Measurements from ENCODE around the gene CAB39.

CAB39 gene

GRCh38 chr2:230787101-230787500 is 74.5 kb downstream of the CAB39 start:
- TF ChIP-seq, protein P1, sequence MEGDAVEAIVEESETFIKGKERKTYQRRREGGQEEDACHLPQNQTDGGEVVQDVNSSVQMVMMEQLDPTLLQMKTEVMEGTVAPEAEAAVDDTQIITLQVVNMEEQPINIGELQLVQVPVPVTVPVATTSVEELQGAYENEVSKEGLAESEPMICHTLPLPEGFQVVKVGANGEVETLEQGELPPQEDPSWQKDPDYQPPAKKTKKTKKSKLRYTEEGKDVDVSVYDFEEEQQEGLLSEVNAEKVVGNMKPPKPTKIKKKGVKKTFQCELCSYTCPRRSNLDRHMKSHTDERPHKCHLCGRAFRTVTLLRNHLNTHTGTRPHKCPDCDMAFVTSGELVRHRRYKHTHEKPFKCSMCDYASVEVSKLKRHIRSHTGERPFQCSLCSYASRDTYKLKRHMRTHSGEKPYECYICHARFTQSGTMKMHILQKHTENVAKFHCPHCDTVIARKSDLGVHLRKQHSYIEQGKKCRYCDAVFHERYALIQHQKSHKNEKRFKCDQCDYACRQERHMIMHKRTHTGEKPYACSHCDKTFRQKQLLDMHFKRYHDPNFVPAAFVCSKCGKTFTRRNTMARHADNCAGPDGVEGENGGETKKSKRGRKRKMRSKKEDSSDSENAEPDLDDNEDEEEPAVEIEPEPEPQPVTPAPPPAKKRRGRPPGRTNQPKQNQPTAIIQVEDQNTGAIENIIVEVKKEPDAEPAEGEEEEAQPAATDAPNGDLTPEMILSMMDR (IDR thresholded peaks at IDR 0.05): no peak
- H3K27ac ChIP-seq: no peak overlapping the region
- H3K4me3 ChIP-seq: no peak overlapping the region
- no peak for DNase-seq (ENCODE audit: low spot score)

DNA sequence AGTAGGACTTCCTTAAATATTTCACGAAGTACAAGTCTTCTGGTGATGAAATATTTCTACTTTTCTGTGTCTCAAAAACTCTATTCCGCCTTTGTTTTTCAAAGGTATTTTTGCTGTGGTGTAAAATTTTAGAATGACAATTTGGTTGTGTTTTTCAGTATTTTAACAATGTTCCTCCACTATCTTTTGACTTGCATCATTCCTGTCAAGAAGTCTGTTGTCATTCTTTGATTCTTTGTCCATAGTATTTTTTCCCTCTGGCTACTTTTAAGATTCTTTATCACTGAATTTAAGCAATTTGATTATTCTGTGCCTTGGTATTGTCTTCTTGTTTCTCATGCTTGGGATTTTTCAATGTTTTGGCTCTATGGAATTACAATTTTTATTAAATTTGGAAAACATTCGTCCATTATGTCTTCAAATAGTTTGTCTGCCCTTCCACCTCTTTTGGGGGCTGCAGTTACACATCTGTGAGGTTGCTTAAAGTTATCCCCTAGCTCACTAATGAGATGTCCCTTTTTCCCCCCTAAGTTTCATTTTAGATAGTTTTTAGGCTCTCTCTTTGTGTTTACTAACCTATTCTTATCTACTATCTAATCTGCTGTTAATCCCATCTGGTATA is 76.0 kb downstream of the CAB39 start:
- Histone ChIP-seq H3K4me3 (no peak overlapping the region), H3K27ac (no peak overlapping the region)
- TF ChIP-seq, protein P1 (IDR thresholded peaks at IDR 0.05): no peak
- no peak for DNase-seq (ENCODE audit: low spot score)

DNA sequence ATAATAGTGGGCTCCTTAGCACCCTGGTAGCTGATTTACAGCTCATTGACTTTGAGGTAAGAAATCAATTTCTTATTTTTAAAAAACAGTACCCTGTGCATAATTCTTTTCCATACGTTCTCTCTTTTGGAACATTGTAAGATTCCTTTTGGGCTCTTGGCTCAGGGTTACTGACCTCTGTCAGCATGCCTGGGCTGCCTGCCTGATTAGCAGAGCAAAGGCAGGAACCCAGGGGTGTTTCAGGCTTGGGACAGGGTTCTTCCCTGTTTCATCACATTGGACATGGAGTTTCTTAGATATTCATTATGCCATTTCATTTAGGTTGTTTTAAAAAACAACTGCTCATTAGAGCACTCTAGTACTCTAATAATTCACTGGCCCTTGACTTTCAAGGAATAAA is 78.3 kb downstream of the CAB39 start:
- no peak overlapping the region for H3K4me3 ChIP-seq
- TF ChIP-seq, protein P1 (IDR thresholded peaks at IDR 0.05): no peak
- H3K27ac ChIP-seq: no peak overlapping the region
- no peak for DNase-seq (ENCODE audit: low spot score)

DNA sequence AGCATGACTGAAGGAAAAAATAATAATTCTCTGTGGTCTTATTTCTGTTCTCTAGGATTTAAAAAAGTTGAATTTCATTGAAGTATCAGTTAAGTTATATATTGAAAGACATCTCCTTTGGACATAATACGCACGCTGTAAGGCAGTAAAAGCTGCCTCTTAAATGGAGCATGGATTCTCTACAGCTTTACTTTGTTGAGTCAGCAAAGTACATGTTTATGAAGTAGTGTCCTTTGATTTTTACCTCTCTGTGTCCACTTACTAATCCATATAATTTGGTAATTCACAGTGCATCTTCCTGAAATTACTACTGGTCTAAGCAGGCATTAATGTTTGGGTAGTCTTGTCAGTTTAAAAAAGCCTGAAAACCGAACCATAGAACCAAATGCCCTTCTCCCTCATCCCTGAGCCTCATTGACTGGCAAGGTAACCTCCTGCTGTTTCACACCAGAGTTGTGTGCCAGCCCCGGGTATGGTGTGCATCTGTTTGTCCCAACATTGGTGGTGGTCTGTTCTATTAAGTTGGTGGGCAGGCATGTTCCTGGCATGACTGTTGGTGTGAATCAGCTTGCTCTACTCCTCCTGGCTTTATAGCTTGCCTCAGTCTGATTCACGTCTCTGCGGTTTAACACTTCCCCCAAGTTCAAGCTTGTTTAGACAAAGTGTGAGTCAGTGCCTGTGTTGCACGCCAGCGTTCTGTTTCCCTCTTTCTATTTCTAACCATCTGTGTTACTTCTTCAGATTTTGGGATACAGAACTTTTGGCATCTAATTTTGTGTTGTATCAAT is 81.1 kb downstream of the CAB39 start:
- TF ChIP-seq, protein P1 (IDR thresholded peaks at IDR 0.05): no peak
- peak; percentile 83 for DNase-seq (ENCODE audit: low spot score)
- Histone ChIP-seq H3K4me3 (peak overlapping the region; percentile 19), H3K27ac (peak overlapping the region; percentile 73 to 93)

GRCh38 chr2:230794497-230794896 is 81.9 kb downstream of the CAB39 start:
- TF ChIP-seq, protein P1 (IDR thresholded peaks at IDR 0.05): no peak
- Histone ChIP-seq H3K4me3 (no peak overlapping the region), H3K27ac (peak overlapping the region; percentile 73 to 93)
- no peak for DNase-seq (ENCODE audit: low spot score)

DNA sequence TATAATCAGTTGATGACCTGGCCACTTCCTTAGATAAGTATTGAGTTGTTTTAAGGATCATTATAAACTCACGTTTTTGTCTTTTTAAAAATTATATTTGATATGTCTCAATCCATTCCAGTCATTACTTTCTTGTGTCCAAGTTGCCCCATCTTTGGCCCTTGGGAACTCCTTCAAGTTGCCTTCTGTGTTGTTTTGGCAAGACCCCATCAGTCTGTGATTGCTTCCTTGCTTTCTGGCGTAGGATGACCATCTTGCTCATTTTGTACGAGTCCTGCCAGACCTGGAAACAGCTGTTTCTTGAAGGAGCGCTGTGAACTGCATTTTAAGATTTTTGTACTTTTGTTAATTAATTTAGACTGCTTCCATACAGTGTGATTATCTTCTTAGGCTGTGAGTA is 83.2 kb downstream of the CAB39 start:
- peak overlapping the region in 1 of 2 donors; percentile 23 for H3K27ac ChIP-seq
- H3K4me3 ChIP-seq: no peak overlapping the region
- no peak for DNase-seq (ENCODE audit: low spot score)
- TF ChIP-seq, protein P1 (IDR thresholded peaks at IDR 0.05): no peak
